HG02852 (cell line): ENCODE measurements around the gene GRIN3B.
A peak's percentile ranks its signal among the peaks of the same experiment; 100 is the strongest.

Source experiments
- ATAC-seq: cut with Tn5 transposase; IDR thresholded peaks from one replicate; pipeline ENCODE4 v1.9.1; 2021; ENCODE audit warnings: mild to moderate bottlenecking, moderate library complexity; ENCODE audit not compliant: unreplicated experiment

Gene GRIN3B

DNA sequence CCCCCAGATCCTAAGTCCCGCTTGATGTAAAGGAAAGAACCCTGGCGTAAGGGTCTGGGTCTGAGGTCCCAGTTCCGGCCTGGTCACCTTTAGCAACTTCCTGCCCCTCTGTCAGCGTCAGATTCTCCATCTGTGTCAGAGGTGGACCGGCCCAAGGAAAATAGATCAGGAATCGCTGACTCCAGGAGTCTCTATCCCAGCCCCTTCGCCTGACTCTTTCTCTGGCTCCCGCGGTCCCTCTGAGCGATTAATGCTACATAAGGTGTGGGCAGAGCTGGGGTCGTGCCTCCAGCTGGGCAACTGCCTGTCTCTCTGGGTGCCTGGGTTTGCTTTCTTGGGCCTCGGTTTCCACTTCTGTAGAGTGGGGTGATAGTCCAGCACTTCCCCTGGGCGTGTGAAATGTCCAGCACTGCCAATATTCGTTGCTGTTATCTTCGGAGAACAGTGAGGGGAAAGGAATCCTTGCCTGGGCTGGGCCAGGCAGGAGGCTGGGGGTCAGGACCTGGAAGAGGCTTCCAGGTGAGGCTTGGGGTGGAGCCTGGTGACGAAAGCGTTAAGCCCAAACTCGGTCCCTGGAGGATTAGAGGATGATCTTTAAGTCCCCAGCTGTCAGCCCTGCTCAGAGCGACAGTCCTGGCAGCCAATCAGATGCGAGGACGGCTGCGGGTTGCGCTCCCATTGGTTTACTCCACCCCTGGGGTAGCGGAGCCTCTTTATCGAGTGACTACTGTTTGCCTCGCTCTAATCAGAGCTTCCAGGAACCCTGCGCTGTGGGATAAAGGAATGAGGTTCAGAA, 40.5 kb downstream of the GRIN3B start:
- peak; percentile 53 for ATAC-seq

- no peak for ATAC-seq
These were observed 41.1 kb downstream of the GRIN3B start for GRCh38 chr19:1041272-1041834.

- ATAC-seq = no peak
These were observed 41.8 kb downstream of the GRIN3B start for GRCh38 chr19:1041835-1042685.

DNA sequence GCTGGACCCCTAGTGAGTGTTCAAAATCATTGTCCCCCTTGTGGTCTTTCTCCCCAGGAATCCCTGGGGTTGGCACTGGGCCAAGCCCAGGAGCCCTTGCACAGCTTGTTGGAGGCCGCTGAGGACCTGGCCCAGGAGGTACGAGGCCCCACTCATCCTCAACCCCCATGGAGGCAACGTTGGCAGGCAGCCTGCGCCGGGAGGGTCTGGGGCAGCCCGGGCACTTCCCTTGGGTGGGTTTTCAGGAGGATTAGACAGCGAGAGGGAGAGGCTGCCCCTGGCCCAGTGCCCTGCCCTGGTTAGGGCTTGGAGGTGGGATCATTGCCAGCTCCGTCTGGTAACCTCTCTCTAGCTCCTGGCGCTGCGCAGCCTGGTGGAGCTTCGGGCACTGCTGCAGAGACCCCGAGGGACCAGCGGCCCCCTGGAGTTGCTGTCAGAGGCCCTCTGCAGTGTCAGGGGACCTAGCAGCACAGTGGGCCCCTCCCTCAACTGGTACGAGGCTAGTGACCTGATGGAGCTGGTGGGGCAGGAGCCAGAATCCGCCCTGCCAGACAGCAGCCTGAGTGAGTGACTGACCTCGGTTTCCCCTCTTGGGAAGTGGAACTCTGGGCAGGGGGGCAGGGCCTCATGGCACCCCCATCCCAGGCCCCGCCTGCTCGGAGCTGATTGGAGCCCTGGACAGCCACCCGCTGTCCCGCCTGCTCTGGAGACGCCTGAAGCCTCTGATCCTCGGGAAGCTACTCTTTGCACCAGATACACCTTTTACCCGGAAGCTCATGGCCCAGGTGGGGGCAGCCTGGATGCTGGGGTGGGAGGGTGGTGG, 42.7 kb downstream of the GRIN3B start:
- ATAC-seq = no peak

DNA sequence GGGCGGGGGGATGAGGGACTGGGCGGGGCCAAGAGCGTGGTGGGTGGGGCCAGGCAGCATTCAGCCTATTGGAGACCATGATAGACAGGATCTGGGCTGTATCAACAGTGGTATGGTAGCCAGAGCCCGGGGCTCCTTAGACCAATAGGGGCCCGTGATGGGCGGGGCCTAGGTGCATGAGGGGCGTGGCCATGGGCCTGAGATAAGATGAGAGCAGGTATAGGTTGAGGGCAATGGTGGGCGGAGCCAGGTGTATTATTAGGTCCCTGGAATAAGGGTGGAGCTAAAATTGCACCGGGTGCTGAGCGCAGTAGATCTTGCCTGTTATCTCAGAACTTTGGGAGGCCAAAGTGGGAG, 45.0 kb downstream of the GRIN3B start:
- no peak for ATAC-seq

DNA sequence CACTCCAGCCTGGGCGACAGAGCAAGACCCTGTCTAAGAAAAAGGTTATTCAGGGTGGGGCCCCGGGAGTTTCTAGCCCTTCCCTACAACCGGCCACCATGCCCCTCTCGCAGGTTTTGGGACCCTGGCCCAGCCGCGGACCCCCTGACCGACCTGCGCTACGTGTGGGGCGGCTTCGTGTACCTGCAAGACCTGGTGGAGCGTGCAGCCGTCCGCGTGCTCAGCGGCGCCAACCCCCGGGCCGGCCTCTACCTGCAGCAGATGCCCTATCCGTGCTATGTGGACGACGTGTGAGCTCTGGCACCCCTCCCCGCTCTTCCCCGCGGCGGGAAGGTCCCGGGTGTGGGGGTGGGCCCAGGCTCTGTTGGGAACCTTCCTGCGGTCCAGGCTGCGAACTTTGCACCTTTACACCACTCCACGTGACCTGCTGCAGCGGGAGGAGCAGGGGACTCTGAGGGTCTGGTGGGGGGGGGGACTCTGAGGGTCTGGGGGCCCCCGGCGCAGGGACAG, 46.0 kb downstream of the GRIN3B start:
- ATAC-seq = no peak

GRCh38 chr19:1046836-1047695, 46.8 kb downstream of the GRIN3B start:
- no peak for ATAC-seq

GRCh38 chr19:1047696-1048147, 47.5 kb downstream of the GRIN3B start:
- ATAC-seq = no peak

DNA sequence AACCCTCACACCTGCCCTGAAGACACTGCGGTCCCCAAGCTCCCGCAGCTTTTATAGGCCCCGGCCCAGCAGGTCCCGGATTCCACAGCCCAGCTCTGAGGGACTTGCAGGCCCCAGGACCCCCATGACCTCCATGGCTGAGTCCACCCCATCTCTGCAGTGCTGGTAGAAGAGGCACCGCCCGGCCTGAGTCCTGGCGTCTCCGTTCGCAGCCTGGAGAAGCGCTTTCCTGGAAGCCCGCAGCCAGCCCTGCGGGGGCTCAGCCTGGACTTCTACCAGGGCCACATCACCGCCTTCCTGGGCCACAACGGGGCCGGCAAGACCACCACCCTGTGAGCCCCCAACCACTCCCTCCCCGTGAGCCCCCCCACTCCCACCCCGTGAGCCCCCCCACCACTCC, 48.9 kb downstream of the GRIN3B start:
- no peak for ATAC-seq

- no peak for ATAC-seq
These were observed 49.6 kb downstream of the GRIN3B start for GRCh38 chr19:1049800-1050199.

- ATAC-seq = no peak
These were observed 51.0 kb downstream of the GRIN3B start for GRCh38 chr19:1050989-1051788.

DNA sequence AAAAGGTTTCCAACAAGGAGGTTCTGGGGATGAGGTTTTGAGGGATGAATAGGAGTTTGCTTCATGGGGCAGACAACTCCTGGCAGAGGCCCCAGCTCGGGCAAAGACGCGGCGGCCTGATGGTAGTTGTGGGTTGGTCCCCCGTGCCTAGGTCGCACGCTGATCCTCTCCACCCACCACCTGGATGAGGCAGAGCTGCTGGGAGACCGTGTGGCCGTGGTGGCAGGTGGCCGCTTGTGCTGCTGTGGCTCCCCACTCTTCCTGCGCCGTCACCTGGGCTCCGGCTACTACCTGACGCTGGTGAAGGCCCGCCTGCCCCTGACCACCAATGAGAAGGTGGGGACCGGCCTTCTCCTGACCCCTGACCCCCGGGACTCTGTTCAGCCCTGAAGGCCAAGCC, 51.6 kb downstream of the GRIN3B start:
- ATAC-seq = no peak

- no peak for ATAC-seq
These were observed 52.2 kb downstream of the GRIN3B start for GRCh38 chr19:1052349-1052975.

GRCh38 chr19:1053176-1054101, 53.2 kb downstream of the GRIN3B start:
- no peak for ATAC-seq

GRCh38 chr19:1054102-1055027, 54.1 kb downstream of the GRIN3B start:
- ATAC-seq = no peak

DNA sequence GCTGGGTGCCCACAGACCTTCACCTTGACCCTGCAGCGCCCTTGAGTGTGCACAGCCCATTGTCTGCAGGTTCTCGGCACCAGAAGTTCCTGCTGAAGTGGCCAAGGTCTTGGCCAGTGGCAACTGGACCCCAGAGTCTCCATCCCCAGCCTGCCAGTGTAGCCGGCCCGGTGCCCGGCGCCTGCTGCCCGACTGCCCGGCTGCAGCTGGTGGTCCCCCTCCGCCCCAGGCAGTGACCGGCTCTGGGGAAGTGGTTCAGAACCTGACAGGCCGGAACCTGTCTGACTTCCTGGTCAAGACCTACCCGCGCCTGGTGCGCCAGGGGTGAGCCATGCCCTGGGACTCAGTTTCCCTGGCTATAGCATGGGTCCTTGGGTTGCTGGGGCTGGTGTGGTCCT, 54.8 kb downstream of the GRIN3B start:
- ATAC-seq = no peak
